ENCODE results near the gene GSPT1. TPM values are rescaled to one million over a fixed set of nuclear protein-coding genes. Genes with fewer than 3 reads are reported as not detected.
A peak's percentile ranks its signal among the peaks of the same experiment; 100 is the strongest.
"Not testable (repeated sequence)": the region's sequence is repeated elsewhere in the genome, so short reads cannot be mapped to it uniquely, and the experiment has no call there.

GSPT1 gene
- polyA plus RNA-seq = 78.7 TPM
- long read RNA-seq, donor 1, full-length matches to known transcripts = 12 of 12 reads
- long read RNA-seq, donor 1, partial matches to known transcripts = 0 of 12 reads
- long read RNA-seq, donor 1, other reads (novel, unspliced or antisense) = 0 of 12 reads
- long read RNA-seq, donor 2, full-length matches to known transcripts = 27 of 32 reads
- long read RNA-seq, donor 2, partial matches to known transcripts = 5 of 32 reads
- long read RNA-seq, donor 2, other reads (novel, unspliced or antisense) = 0 of 32 reads
- long read RNA-seq, donor 3 = 0 reads
- long read RNA-seq, donor 4, full-length matches to known transcripts = 2 of 2 reads
- long read RNA-seq, donor 4, partial matches to known transcripts = 0 of 2 reads
- long read RNA-seq, donor 4, other reads (novel, unspliced or antisense) = 0 of 2 reads
- long read RNA-seq, donor 5, full-length matches to known transcripts = 18 of 18 reads
- long read RNA-seq, donor 5, partial matches to known transcripts = 0 of 18 reads
- long read RNA-seq, donor 5, other reads (novel, unspliced or antisense) = 0 of 18 reads
- long read RNA-seq, donor 6, full-length matches to known transcripts = 10 of 16 reads
- long read RNA-seq, donor 6, partial matches to known transcripts = 6 of 16 reads
- long read RNA-seq, donor 6, other reads (novel, unspliced or antisense) = 0 of 16 reads
- long read RNA-seq, donor 7, full-length matches to known transcripts = 6 of 6 reads
- long read RNA-seq, donor 7, partial matches to known transcripts = 0 of 6 reads
- long read RNA-seq, donor 7, other reads (novel, unspliced or antisense) = 0 of 6 reads
- long read RNA-seq, donor 8, full-length matches to known transcripts = 14 of 24 reads
- long read RNA-seq, donor 8, partial matches to known transcripts = 10 of 24 reads
- long read RNA-seq, donor 8, other reads (novel, unspliced or antisense) = 0 of 24 reads
- long read RNA-seq, donor 9, full-length matches to known transcripts = 4 of 4 reads
- long read RNA-seq, donor 9, partial matches to known transcripts = 0 of 4 reads
- long read RNA-seq, donor 9, other reads (novel, unspliced or antisense) = 0 of 4 reads
- long read RNA-seq, donor 10, full-length matches to known transcripts = 17 of 22 reads
- long read RNA-seq, donor 10, partial matches to known transcripts = 5 of 22 reads
- long read RNA-seq, donor 10, other reads (novel, unspliced or antisense) = 0 of 22 reads
- long read RNA-seq, donor 11, full-length matches to known transcripts = 14 of 14 reads
- long read RNA-seq, donor 11, partial matches to known transcripts = 0 of 14 reads
- long read RNA-seq, donor 11, other reads (novel, unspliced or antisense) = 0 of 14 reads

DNA sequence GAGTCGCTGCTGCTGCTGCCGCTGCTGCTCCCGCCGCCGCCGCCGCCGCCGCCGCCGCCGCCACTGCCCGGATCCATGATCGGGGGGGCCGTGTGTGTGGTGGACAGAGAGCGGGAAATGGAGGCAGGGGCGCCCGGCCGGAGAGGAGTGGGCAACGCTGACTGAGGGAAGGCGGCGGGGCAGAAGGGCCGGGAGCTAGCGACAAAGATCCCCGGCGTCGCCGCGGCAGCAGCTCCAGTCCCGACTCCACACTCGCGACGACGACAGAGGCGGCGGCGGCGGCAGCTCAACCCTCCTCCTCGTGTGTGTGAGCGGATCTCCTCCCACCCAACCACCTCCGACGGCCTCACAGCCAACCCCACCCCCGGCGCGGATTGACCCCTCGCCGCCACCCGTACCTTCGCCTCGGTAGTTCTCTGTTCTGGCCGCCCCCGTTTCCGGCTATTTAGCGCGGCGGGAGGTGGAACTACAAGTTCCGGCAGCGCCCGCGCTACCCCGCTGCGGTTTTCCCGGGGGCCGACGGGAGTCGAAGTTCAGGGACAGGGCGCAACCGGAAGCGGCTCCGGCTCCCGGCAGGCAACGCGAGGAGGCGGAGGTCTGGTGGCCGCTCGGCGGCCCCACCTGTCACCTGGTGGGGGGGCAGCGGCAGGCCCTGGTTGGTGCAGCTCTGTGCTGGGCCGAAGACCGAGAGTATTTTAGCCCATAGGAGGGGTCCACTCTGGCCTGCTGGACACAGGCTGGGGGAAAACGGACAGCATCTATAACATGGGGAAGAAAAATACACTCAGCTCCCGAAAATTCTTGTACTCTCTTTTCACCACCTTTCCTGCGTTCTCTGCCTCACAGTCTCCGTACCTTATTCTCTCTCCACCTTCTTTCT lies at the start of gene GSPT1:
Gene GSPT1 (minus strand): TSS at position 313 of the 880 bp plus-strand sequence. CDS start 236 bp downstream, at position 77.
- H3K27ac ChIP-seq (ENCODE audit: low read length) = peak within 1 kb of the TSS; percentile 87
- H3K9me3 ChIP-seq (ENCODE audit: control insufficient read depth, low read depth, low read length) = no peaks in the 10 kb centered on the region
- DNase-seq = peak; percentile 98 to 100
- no peaks in the 10 kb centered on the region for H3K27me3 ChIP-seq (ENCODE audit: control insufficient read depth, insufficient read depth, low read length)
- H3K4me3 ChIP-seq (ENCODE audit: low read length) = peak within 1 kb of the TSS; percentile 79
- H3K36me3 ChIP-seq (ENCODE audit: control insufficient read depth, insufficient read depth, low read length) = no peaks in the 10 kb centered on the region
- peaks cover 19% of the 10 kb centered on the region for H3K4me1 ChIP-seq (ENCODE audit: control insufficient read depth, insufficient read depth, low read length)
- 0% methylated on average over 1 of the region's 84 CpGs for WGBS (ENCODE audit: insufficient coverage, low lambda C conversion rate)

DNA sequence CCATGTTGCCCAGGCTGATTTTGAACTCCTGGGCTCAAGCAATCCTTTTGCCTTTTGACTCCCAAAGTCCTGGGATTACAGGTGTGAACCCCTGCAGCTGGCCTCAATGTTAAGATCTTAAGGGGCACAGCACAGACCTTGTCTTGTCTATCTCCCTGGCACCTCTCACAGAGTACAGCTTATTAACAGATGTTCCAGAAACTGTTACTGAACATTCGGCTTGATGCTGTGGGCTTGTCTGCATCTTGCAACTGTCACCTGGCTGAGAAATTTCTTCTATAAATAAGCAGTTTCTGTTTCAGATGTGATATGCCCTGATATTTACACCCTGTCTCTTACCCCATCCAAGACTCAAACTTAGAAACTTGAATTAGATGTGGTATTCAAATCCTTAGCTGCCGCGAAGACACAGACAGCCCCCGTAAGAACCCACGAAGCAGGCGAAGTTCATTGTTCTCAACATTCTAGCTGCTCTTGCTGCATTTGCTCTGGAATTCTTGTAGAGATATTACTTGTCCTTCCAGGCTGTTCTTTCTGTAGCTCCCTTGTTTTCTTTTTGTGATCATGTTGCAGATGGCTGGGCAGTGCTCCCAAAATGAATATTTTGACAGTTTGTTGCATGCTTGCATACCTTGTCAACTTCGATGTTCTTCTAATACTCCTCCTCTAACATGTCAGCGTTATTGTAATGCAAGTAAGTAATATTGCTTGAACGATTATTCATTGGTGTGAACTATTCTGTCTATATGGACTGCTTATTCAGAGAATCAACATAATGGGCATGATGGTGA lies 49.2 kb upstream of the GSPT1 start, which contains the start of gene TNFRSF17:
Gene TNFRSF17 (plus strand): TSS at position 450 of the 791 bp plus-strand sequence. CDS start 115 bp downstream, at position 565.
- Histone ChIP-seq H3K4me1 (ENCODE audit: control insufficient read depth, insufficient read depth, low read length) (no peaks in the 10 kb centered on the region), H3K4me3 (ENCODE audit: low read length) (no peak within 1 kb of the TSS), H3K27me3 (ENCODE audit: control insufficient read depth, insufficient read depth, low read length) (no peaks in the 10 kb centered on the region), H3K9me3 (ENCODE audit: control insufficient read depth, low read depth, low read length) (no peaks in the 10 kb centered on the region), H3K27ac (ENCODE audit: low read length) (no peak within 1 kb of the TSS), H3K36me3 (ENCODE audit: control insufficient read depth, insufficient read depth, low read length) (no peaks in the 10 kb centered on the region)
- 74% methylated on average over 8 of the region's 9 CpGs for WGBS (ENCODE audit: insufficient coverage, low lambda C conversion rate)
- DNase-seq = no peak

DNA sequence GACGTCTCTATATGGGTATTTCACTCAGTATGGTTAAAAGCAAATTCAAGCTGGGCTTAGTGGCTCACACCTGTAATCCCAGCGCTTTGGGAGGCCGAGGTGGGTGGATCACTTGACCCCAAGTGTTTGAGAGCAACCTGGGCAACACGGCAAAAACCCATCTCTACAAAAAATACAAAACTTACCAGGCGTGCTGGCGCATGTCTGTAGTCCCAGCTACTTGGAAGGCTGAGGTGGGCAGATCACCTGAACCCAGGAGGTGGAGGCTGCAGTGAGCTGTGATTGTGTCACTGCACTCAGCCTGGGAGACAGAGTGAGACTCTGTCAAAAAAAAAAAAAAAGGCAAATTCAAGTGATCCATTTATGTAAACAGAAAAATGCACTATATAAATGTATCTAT lies 48.0 kb upstream of the GSPT1 start:
- DNase-seq = no peak
- H3K27ac ChIP-seq (ENCODE audit: low read length) = no peak overlapping the region
- no peaks in the 10 kb centered on the region for H3K4me1 ChIP-seq (ENCODE audit: control insufficient read depth, insufficient read depth, low read length)
- H3K36me3 ChIP-seq (ENCODE audit: control insufficient read depth, insufficient read depth, low read length) = no peaks in the 10 kb centered on the region
- no peak overlapping the region for H3K4me3 ChIP-seq (ENCODE audit: low read length)
- H3K27me3 ChIP-seq (ENCODE audit: control insufficient read depth, insufficient read depth, low read length) = no peaks in the 10 kb centered on the region
- no peaks in the 10 kb centered on the region for H3K9me3 ChIP-seq (ENCODE audit: control insufficient read depth, low read depth, low read length)
- no CpG with 5 or more reads among the region's 6 CpGs for WGBS (ENCODE audit: insufficient coverage, low lambda C conversion rate)

DNA sequence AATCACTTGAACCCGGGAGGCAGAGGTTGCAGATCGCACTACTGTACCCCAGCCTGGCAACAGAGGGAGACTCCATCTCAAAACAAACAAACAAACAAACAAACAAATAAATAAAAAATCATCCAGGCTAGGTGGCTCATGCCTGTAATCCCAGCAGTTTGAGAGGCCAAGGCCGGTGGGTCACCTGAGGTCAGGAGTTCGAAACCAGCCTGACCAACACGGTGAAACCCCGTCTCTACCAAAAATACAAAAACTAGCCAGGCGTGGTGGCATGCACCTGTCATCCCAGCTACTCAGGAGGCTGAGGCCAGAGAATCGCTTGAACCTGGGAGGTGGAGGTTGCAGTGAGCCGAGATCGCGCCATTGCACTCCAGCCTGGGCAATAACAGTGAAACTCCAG lies 47.2 kb upstream of the GSPT1 start:
- not testable (repeated sequence) for H3K36me3 ChIP-seq (ENCODE audit: control insufficient read depth, insufficient read depth, low read length); H3K4me1 ChIP-seq (ENCODE audit: control insufficient read depth, insufficient read depth, low read length); H3K27me3 ChIP-seq (ENCODE audit: control insufficient read depth, insufficient read depth, low read length); H3K4me3 ChIP-seq (ENCODE audit: low read length); H3K27ac ChIP-seq (ENCODE audit: low read length); DNase-seq; H3K9me3 ChIP-seq (ENCODE audit: control insufficient read depth, low read depth, low read length)
- 100% methylated on average over 3 of the region's 11 CpGs for WGBS (ENCODE audit: insufficient coverage, low lambda C conversion rate)

DNA sequence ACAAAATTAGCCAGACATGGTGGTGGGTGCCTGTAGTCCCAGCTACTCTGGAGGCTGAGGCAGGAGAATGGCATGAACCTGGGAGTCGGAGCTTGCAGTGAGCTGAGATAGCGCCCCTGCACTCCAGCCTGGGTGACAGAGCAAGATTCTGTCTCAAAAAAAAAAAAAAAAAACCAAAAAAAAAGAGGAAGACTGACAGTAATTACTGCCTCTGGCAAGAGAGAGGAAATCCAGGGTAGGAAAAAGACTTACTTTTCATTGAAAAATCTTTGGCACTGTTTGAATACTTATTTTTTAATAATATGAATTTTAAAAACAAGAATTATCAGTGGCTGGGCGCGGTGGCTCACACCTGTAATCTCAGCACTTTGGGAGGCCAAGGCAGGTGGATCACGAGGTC lies 46.7 kb upstream of the GSPT1 start:
- not testable (repeated sequence) for H3K27ac ChIP-seq (ENCODE audit: low read length); DNase-seq; H3K4me1 ChIP-seq (ENCODE audit: control insufficient read depth, insufficient read depth, low read length); H3K27me3 ChIP-seq (ENCODE audit: control insufficient read depth, insufficient read depth, low read length); H3K9me3 ChIP-seq (ENCODE audit: control insufficient read depth, low read depth, low read length); H3K4me3 ChIP-seq (ENCODE audit: low read length); H3K36me3 ChIP-seq (ENCODE audit: control insufficient read depth, insufficient read depth, low read length)
- WGBS (ENCODE audit: insufficient coverage, low lambda C conversion rate) = no CpG with 5 or more reads among the region's 5 CpGs

DNA sequence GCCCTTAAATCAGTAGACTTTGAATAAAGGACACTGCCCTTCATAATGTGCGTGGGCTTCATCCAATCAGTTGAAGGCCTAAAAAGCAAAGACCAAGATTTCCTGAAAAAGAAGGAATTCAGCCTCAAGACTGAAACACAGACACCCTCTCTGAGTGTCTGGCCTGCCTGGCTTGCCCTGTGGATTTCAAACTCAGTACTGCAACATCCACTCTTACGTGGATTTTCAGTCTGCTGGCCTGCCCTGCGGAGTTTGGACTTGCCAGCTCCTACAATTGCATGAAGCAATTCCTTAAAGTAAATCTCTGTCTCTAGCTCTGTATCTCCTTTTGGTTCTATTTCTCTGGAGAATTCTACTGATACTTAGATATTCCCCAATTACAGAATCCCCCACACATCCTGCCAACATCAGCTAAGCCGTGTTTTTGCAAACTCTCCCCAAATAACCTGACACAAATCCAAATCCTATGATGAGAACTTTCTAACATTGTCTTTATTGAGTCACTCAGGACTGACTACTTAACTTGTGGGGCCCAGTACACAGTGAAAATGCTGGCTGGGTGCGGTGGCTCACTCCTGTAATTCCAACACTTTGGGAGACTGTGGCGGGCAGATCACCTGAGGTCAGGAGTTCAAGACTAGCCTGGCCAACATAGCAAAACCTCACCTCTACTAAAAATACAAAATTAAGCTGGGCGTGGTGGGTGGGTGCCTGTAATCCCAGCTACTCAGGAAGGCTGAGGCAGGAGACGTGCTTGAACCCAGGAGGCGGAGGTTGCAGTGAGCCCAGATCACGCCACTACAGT lies 42.0 kb upstream of the GSPT1 start:
- Histone ChIP-seq H3K27me3 (ENCODE audit: control insufficient read depth, insufficient read depth, low read length) (no peaks in the 10 kb centered on the region), H3K9me3 (ENCODE audit: control insufficient read depth, low read depth, low read length) (no peaks in the 10 kb centered on the region), H3K36me3 (ENCODE audit: control insufficient read depth, insufficient read depth, low read length) (no peaks in the 10 kb centered on the region), H3K4me1 (ENCODE audit: control insufficient read depth, insufficient read depth, low read length) (no peaks in the 10 kb centered on the region), H3K27ac (ENCODE audit: low read length) (no peak overlapping the region), H3K4me3 (ENCODE audit: low read length) (no peak overlapping the region)
- no CpG with 5 or more reads among the region's 10 CpGs for WGBS (ENCODE audit: insufficient coverage, low lambda C conversion rate)
- DNase-seq = no peak

DNA sequence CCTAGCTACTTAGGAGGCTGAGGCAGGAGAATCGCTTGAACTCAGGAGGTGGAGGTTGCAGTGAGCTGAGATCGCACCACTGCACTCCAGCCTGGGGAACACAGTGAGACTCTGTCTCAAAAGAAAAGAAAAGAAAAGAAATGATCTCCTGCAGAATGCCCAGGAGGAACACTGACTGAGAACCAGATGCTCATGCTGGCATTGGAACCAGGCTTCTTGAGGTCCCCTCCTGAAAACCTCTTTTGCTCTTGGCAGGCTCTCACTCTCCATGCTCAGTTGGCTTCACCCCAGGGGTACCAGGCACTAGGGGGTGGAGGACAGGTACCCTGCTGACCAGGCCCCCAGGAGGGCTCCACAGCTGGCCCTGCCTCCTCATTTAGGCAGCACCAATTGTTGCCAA lies 40.8 kb upstream of the GSPT1 start:
- Histone ChIP-seq H3K27ac (ENCODE audit: low read length) (no peak overlapping the region), H3K27me3 (ENCODE audit: control insufficient read depth, insufficient read depth, low read length) (no peaks in the 10 kb centered on the region), H3K4me3 (ENCODE audit: low read length) (no peak overlapping the region), H3K36me3 (ENCODE audit: control insufficient read depth, insufficient read depth, low read length) (no peaks in the 10 kb centered on the region), H3K4me1 (ENCODE audit: control insufficient read depth, insufficient read depth, low read length) (no peaks in the 10 kb centered on the region), H3K9me3 (ENCODE audit: control insufficient read depth, low read depth, low read length) (no peaks in the 10 kb centered on the region)
- no CpG with 5 or more reads among the region's 2 CpGs for WGBS (ENCODE audit: insufficient coverage, low lambda C conversion rate)
- no peak for DNase-seq

DNA sequence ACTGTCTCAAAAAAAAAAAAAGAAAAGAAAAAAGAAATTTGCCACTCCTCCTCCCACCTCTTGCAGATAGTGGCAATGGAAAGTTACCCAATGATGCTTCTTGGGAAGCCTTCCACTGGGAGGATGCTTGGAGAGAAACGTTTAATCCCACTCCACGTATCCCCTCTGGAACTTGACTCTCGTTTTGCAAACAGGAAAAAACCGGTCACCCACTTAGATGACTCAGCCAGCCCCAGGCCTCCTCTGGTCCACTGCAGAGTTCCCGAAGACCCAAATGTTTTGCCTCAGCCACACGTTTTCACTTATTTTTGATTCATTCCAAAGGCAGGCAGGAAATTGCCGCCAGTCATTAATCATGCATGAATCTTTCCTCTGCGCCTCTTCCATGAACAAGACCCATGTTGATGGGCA lies 40.0 kb upstream of the GSPT1 start:
- Histone ChIP-seq H3K4me1 (ENCODE audit: control insufficient read depth, insufficient read depth, low read length) (no peaks in the 10 kb centered on the region), H3K27ac (ENCODE audit: low read length) (no peak overlapping the region), H3K36me3 (ENCODE audit: control insufficient read depth, insufficient read depth, low read length) (no peaks in the 10 kb centered on the region), H3K4me3 (ENCODE audit: low read length) (no peak overlapping the region), H3K27me3 (ENCODE audit: control insufficient read depth, insufficient read depth, low read length) (no peaks in the 10 kb centered on the region), H3K9me3 (ENCODE audit: control insufficient read depth, low read depth, low read length) (no peaks in the 10 kb centered on the region)
- 70% methylated on average over 4 of the region's 8 CpGs for WGBS (ENCODE audit: insufficient coverage, low lambda C conversion rate)
- DNase-seq = no peak

All from large intestine (tissue), 12 donors.